GM18951 (cell line): ENCODE results near the gene HTR1D.
"Not testable (repeated sequence)": the region's sequence is repeated elsewhere in the genome, so short reads cannot be mapped to it uniquely, and the experiment has no call there.

ENCODE experiments used
- POLR2A ChIP-seq: IDR thresholded peaks from 4 replicates; pipeline ENCODE4 v1.6.1; 2011; ENCODE audit warnings: mild to moderate bottlenecking; ENCODE audit not compliant: insufficient read length, insufficient read depth; ENCODE audit errors: extremely low read depth
- in situ Hi-C: fragments of 300-500 bp; cut with MboI; formaldehyde crosslinking; loops from one replicate; pipeline ENCODE4 v1.12.0; 2022; ENCODE audit warnings: low sequenced_read_pairs, mixed read lengths, inconsistent platforms; ENCODE audit not compliant: unreplicated experiment

HTR1D gene

GRCh38 chr1:23237508-23237907, 20.2 kb upstream of the HTR1D start:
- in situ Hi-C loops, result no loop called here
- no peak for TF ChIP-seq POLR2A

- TF ChIP-seq POLR2A, result no peak
- in situ Hi-C loops, result no loop called here
Observed at GRCh38 chr1:23227806-23228205, 10.5 kb upstream of the HTR1D start.

GRCh38 chr1:23224739-23225648, 7.7 kb upstream of the HTR1D start:
- no peak for TF ChIP-seq POLR2A
- in situ Hi-C loops, result no loop called here

GRCh38 chr1:23223963-23224362, 6.7 kb upstream of the HTR1D start:
- in situ Hi-C loops, result not testable (repeated sequence)

- in situ Hi-C loops, result not testable (repeated sequence)
Observed at GRCh38 chr1:23223490-23223951, 6.2 kb upstream of the HTR1D start.

- TF ChIP-seq POLR2A, result no peak
- in situ Hi-C loops, result no loop called here
Observed at GRCh38 chr1:23222742-23223141, 5.4 kb upstream of the HTR1D start.

GRCh38 chr1:23222331-23222730, 5.0 kb upstream of the HTR1D start:
- no peak for TF ChIP-seq POLR2A
- in situ Hi-C loops, result no loop called here

- no peak for TF ChIP-seq POLR2A
Observed at GRCh38 chr1:23221107-23221506, 3.8 kb upstream of the HTR1D start.

GRCh38 chr1:23216771-23217420, 406 bp downstream of the HTR1D start:
- TF ChIP-seq POLR2A, result no peak
- in situ Hi-C loops, result no loop called here

More at GRCh38 chr1:23221107-23221506, 3.8 kb upstream of the HTR1D start:
- in situ Hi-C loops, result no loop called here

GRCh38 chr1:23215751-23216449, 1.4 kb downstream of the HTR1D start:
- no peak for TF ChIP-seq POLR2A
- in situ Hi-C loops, result no loop called here

GRCh38 chr1:23215291-23215690, 2.0 kb downstream of the HTR1D start:
- no peak for TF ChIP-seq POLR2A
- in situ Hi-C loops, result no loop called here

GRCh38 chr1:23214640-23215039, 2.7 kb downstream of the HTR1D start:
- in situ Hi-C loops, result no loop called here
- no peak for TF ChIP-seq POLR2A

GRCh38 chr1:23211955-23212354, 5.3 kb downstream of the HTR1D start:
- no peak for TF ChIP-seq POLR2A
- in situ Hi-C loops, result no loop called here
